ENCODE data around the gene CASKIN2.
A peak's percentile ranks its signal among the peaks of the same experiment; 100 is the strongest.
"Not testable (repeated sequence)": the region's sequence is repeated elsewhere in the genome, so short reads cannot be mapped to it uniquely, and the experiment has no call there.

CASKIN2 gene

DNA sequence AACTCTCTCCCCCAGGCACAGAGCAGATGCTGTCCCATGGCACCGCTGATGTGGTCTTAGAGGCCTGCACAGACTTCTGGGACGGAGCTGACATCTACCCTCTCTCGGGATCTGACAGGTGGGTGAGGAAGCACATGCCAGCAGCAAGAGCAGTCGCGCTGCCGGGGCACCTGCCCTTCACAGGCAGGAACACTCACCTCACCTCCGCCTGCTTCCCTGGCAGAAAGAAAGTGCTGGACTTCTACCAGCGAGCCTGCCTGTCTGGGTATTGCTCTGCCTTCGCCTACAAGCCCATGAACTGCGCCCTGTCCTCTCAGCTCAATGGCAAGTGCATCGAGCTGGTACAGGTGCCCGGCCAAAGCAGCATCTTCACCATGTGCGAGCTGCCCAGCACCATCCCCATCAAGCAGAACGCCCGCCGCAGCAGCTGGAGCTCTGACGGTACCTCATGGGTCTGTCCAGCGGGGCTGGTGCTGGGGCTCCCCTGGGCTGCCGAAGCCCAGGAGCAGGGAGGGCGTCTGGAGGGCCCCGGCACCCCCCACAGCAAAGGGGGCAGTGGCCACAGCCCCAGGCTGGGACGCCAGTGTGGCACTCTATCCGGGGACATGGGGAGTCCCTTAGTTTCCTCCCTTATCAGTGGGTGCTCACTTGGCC lies 21.7 kb downstream of the CASKIN2 start:
- DNase-seq (ENCODE audit: low read depth in 2 of 3, low spot score in 2 of 3) = no peak

GRCh38 chr17:75492555-75493168 lies 22.7 kb downstream of the CASKIN2 start:
- DNase-seq (ENCODE audit: low read depth in 2 of 3, low spot score in 2 of 3) = no peak

DNA sequence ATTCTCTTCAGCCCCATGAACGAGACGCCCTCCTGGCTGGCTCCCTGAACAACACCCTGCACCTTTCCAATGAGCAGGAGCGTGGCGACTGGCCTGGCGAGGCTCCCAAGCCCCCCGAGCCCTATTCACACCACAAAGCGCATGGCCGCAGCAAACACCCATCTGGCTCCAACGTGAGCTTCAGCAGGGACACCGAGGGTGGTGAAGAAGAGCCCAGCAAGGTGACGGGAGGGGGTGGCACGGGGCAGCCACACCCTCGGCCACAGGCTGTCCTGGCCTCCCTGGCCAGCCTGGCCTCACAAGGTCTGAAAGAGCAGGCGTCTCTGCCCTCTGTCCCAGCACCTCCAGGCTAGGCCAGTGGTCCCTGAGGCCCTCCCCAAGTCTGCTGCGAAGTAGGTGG lies 23.7 kb downstream of the CASKIN2 start:
- DNase-seq (ENCODE audit: low read depth in 2 of 3, low spot score in 2 of 3) = no peak

- no peak for DNase-seq (ENCODE audit: low read depth in 2 of 3, low spot score in 2 of 3)
These were observed 24.2 kb downstream of the CASKIN2 start for GRCh38 chr17:75490953-75491649.

DNA sequence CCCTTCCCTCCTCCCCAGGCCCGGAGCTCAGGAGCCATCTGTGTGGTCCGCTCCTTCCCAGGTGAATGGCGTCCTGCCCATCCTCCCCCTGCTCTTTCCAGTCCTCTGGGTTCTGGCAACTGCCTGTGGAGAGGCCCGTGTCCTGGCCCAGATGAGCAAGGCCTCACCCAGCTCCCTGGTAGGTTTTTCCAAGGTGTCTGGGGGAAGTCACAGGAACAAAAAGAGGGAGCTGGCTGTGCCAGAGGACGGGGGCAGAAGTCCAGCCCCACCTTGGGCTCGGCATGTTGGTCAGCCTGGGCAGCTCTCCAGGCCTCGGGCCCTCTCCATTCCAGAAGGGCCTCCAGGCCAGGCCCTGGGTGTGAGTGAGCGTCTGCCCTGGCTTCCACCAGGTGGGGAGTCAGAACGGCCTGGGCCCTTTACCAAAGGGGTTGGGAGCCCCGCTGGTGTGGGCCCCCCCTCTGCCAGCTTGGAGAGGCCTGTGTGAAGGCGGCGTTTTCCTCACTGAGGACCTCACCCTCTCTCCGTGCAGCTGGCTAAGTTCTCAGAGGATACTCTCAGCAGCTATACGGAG lies 25.1 kb downstream of the CASKIN2 start:
- no peak for DNase-seq (ENCODE audit: low read depth in 2 of 3, low spot score in 2 of 3)

GRCh38 chr17:75489511-75489955 lies 25.8 kb downstream of the CASKIN2 start:
- no peak for DNase-seq (ENCODE audit: low read depth in 2 of 3, low spot score in 2 of 3)

DNA sequence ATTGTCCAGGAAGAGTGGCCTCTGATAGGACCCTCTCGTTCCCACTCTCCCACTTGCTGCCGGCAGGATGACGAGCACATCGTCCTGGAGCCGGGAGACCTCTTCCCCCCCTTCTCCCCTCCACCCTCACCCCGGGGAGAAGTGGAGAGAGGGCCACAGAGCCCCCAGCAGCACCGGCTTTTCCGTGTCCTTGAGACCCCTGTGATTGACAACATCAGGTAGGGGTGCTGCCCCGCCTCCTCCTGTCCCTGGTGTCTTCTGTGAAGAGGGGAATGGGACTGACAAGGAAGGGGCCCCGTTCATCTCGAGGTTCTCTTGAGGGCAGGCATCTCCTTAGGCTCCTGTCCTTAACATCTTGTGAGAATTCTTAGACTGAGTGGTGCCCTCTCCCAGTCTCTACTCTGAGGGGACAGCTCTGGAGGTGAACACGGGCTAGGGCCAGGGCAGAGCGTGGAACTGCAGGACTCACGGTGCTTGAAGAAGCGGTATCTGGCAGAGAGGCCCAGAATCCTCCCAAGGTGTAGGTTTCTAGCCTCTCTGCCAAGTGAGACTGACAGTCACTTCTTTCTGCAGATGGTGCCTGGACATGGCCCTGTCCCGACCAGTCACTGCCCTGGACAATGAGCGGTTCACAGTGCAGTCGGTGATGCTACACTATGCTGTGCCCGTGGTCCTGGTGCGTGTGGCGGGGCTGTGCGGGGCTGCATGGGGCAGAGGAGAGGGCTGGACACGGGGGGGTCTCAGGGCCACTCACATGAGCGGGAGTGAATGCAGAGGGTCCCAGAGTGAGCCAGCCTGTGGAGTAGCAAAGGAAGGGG lies 26.4 kb downstream of the CASKIN2 start:
- DNase-seq (ENCODE audit: low read depth in 2 of 3, low spot score in 2 of 3) = no peak

DNA sequence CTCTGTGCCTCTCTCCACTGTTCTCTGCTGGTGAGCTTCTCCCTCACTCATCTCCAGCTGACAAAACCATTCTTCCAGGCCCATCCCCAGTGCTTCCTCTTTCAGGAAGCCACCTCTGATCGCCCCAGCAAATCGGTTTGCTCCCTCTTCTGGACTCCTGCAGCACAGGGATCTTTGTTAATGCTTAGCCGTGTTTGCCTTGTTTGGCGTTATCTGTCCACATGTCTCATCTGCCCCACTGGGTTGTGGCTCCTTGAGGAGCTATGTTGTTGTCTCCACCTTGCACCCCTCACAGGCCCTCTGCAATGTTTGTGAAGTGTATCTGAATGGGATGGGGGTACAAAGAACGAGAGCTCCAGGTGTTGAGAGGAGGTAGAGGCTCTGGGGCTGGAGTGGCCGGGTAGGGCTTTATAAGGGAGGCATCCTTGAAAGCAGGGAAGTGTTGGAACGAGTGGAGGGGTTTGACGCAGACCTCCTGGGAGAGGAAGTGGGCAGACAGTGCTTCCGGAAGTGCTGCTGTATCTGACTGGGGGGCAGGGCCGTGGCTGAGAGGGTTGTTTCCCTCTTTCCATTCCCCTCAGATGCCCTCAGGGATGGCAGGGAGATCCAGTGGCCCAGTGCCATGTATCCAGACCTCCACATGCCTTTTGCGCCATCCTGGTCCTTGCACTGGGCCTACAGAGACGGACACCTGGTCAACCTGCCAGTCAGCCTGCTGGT lies 27.8 kb downstream of the CASKIN2 start:
- peak in 1 of 3 experiments; percentile 21 for DNase-seq (ENCODE audit: low read depth in 2 of 3, low spot score in 2 of 3)

DNA sequence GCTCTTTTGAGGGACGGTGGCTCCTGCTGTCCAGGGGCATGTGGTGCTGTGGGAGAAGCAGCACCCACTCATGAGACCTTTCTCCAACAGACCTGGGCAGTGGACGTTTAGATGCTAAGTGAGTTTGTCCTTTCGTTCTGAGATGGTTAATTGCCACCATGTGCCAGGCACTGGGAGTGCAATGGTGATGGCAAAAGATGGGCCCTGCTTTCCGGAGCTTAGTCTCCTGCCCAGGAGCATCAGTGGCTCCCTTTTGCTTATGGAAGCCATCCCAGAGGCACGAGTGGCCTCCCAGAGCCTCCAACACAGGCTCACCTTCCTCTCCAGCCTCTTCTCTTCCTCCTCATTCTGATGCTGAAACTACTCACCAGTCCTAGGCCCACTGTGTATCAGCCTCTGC lies 28.4 kb downstream of the CASKIN2 start:
- DNase-seq (ENCODE audit: low read depth in 2 of 3, low spot score in 2 of 3) = no peak

DNA sequence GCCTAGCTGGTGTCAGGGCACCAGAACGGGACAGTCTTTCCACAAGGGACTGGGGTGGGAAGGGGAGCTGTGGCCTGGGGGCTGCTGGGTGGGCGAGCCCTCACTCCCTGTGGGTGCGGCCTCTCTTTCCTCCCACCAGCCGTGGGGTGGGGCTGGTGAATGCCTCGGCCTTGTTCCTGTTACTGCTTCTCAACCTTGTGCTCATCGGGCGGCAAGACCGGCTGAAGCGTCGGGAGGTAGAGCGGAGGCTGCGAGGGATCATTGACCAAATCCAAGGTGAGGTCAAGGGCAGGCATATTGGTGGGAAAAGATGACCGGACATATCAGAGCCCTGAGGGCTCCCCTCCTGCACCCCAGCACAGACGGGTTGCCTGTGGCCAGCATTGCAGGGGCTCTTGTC lies 29.2 kb downstream of the CASKIN2 start:
- no peak for DNase-seq (ENCODE audit: low read depth in 2 of 3, low spot score in 2 of 3)

DNA sequence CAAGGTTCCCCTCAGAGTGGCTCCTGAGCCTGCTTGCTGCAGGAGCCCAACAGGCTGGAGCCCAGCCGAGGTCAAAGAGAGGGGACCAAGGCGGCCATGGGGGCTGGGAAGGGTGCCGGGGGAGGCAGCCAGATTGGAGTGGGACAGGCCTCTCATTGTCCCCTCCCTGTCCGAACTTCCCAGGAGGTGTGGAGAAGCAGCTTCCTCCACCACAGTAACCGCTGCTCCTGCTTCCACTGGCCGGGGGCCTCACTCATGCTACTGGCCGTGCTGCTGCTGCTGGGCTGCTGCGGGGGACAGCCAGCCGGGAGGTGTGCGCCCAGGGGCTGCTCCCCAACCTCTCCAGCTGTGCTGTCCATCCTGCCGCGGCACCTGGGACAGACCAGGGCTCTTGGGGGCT lies 29.6 kb downstream of the CASKIN2 start:
- DNase-seq (ENCODE audit: low read depth in 2 of 3, low spot score in 2 of 3) = no peak

- DNase-seq (ENCODE audit: low read depth in 2 of 3, low spot score in 2 of 3) = no peak
These were observed 33.0 kb downstream of the CASKIN2 start for GRCh38 chr17:75482098-75482942.

DNA sequence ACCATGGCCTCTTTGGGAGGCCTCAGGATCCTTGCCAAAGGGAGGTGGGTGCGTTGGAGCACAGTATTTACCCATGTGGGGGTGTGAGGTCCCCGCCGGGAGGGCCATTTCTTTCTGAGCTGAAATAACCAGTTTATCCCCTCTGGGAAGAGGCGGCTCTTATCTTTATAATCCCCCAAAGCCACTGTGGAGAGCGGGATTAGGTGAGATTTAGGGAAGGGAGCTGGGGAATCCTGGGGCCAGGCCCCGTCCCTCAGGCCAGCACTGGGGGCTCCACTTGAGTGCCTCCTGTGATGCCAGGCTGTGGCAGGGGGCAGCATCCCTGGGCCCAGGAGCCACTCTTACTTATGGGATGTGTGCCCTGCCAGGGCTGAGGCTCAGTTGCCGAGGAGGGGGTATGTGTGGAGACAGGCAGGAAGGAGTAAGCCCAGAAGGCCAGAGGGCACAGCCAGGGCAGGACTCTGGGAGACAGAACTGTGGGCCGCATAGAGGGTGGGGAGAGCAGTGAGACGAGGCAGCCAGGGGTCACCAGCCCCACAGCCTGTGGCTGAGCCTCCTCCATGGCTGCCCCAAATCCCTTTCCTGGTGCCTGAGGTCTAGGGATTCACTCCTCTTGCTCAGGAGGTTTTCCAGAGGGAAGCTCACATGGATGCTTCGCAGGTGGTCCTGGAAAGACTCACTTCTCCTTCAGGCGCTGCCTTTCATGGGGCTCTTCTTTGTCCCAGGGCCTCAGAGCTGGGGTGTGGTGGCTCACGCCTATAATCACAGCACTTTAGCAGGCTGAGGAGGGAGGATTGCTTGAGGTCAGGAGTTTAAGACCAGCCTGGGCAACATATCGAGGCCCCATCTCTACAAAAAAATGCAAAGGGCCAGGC lies 33.9 kb downstream of the CASKIN2 start:
- DNase-seq (ENCODE audit: low read depth in 2 of 3, low spot score in 2 of 3) = no peak

DNA sequence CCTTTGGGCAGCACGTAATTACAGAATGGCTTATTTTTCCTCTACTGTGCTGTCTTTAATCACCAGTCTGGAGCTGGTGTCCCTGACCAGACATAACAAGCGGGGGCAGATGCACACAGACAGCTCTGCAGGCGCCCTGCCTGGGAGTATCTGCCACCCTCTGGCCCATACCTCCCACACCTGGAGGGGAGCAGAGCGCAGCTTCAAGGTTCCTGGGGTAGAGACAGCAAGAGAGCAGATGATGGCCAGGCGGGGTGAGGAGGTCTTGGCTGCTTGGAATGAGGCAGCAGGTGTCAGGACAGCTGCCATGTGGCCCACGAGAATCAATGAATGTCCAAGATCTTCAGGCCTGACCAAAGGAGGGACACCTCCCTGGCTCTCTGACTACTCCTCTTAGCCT lies 35.1 kb downstream of the CASKIN2 start:
- no peak for DNase-seq (ENCODE audit: low read depth in 2 of 3, low spot score in 2 of 3)

DNA sequence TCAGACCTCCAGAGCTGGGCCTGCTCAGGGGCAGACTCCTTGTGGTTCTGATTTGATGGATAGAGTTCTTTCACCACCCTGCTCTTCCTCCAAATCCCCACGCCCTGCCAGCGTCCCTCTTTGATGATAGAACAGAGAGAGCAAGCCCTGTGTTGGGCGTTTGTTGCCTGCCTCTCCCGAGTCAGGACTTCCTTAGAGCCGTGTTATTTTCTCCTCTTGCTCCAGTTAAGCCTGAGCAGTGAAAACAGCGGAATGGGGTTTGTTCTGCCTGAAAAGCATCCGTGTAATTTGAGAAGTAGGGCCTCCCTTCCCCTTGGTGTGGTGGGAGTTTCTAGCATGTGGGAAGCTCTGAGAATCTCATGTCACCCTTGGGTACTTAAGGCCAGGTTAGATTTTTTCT lies 36.8 kb downstream of the CASKIN2 start:
- no peak for DNase-seq (ENCODE audit: low read depth in 2 of 3, low spot score in 2 of 3)

DNA sequence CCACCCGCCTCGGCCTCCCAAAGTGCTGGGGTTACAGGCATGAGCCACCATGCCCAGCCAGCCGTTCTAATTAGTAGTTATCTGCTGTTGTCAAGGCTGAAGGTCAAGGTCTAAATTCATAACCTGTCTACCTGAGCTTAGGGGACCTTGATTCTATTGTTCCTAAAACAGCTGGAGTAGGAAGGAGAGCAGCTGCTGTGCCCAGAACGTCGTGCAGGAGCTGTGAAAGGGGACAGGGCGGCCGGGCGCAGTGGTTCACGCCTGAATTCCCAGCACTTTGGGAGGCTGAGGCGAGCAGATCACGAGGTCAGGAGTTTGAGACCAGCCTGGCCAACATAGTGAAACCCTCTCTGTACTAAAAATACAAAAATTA lies 37.9 kb downstream of the CASKIN2 start:
- DNase-seq (ENCODE audit: low read depth in 2 of 3, low spot score in 2 of 3) = not testable (repeated sequence)

GRCh38 chr17:75476752-75477489 lies 38.4 kb downstream of the CASKIN2 start:
- no peak for DNase-seq (ENCODE audit: low read depth in 2 of 3, low spot score in 2 of 3)

DNA sequence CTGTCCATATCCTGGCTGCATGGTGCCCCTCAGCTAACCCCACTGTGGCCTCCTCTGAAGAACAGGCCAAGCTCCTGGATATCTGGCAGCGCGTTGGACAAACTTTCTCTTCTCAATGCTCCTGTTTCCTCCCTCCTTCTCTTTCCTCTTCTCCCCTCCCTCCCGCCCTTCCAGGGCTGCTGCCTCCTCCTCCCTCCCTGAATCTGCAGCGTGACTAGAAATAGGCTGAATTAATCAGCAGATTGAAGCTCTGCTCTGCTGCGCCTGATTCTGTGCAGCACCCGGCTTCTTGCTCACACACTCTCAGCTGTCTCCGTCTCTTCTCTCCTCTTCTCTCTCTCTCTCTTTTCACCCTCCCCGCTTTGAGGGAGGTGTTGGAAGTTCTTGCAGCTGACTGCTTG lies 39.1 kb downstream of the CASKIN2 start:
- DNase-seq (ENCODE audit: low read depth in 2 of 3, low spot score in 2 of 3) = no peak

All from activated CD8-positive, alpha-beta memory T cell treated with anti-CD3 and anti-CD28 coated beads for 48 hours (primary cell).